ENCODE data around the gene IL17RE.

Gene IL17RE

GRCh38 chr3:9886328-9886727 lies 16.3 kb upstream of the IL17RE start:
- no peaks in the 10 kb centered on the region for H3K9me3 Mint-ChIP-seq
- H3K4me3 Mint-ChIP-seq, result no peak overlapping the region
- no peak overlapping the region for H3K27ac Mint-ChIP-seq
- no peak for DNase-seq
- peaks cover 3% of the 10 kb centered on the region for H3K27me3 Mint-ChIP-seq (ENCODE audit: low read depth, poor library complexity)
- peaks cover 14% of the 10 kb centered on the region for H3K4me1 Mint-ChIP-seq
- H3K36me3 Mint-ChIP-seq (ENCODE audit: low read depth), result no peaks in the 10 kb centered on the region
- TF ChIP-seq CTCF (IDR thresholded peaks at IDR 0.05), result no peak

GRCh38 chr3:9887480-9887879 lies 15.2 kb upstream of the IL17RE start:
- Mint-ChIP-seq H3K4me1 (peaks cover 22% of the 10 kb centered on the region), H3K36me3 (ENCODE audit: low read depth) (peaks cover 9% of the 10 kb centered on the region), H3K4me3 (no peak overlapping the region), H3K9me3 (no peaks in the 10 kb centered on the region), H3K27ac (no peak overlapping the region), H3K27me3 (ENCODE audit: low read depth, poor library complexity) (peaks cover 5% of the 10 kb centered on the region)
- TF ChIP-seq CTCF (IDR thresholded peaks at IDR 0.05), result no peak
- DNase-seq, result no peak

- peaks cover 19% of the 10 kb centered on the region for H3K36me3 Mint-ChIP-seq (ENCODE audit: low read depth)
- TF ChIP-seq CTCF (IDR thresholded peaks at IDR 0.05), result no peak
- H3K27me3 Mint-ChIP-seq (ENCODE audit: low read depth, poor library complexity), result peaks cover 6% of the 10 kb centered on the region
- peaks cover 29% of the 10 kb centered on the region for H3K4me1 Mint-ChIP-seq
- DNase-seq, result no peak
- no peak overlapping the region for H3K27ac Mint-ChIP-seq
- no peak overlapping the region for H3K4me3 Mint-ChIP-seq
- H3K9me3 Mint-ChIP-seq, result no peaks in the 10 kb centered on the region
Observed at GRCh38 chr3:9888540-9888939, 14.1 kb upstream of the IL17RE start.

- peaks cover 6% of the 10 kb centered on the region for H3K27me3 Mint-ChIP-seq (ENCODE audit: low read depth, poor library complexity)
- TF ChIP-seq CTCF (IDR thresholded peaks at IDR 0.05), result no peak
- H3K27ac Mint-ChIP-seq, result no peak overlapping the region
- H3K4me3 Mint-ChIP-seq, result no peak overlapping the region
- H3K9me3 Mint-ChIP-seq, result no peaks in the 10 kb centered on the region
- DNase-seq, result no peak
- H3K36me3 Mint-ChIP-seq (ENCODE audit: low read depth), result peaks cover 27% of the 10 kb centered on the region
- peaks cover 25% of the 10 kb centered on the region for H3K4me1 Mint-ChIP-seq
Observed at GRCh38 chr3:9889405-9889804, 13.2 kb upstream of the IL17RE start.

GRCh38 chr3:9890249-9891071 lies 12.2 kb upstream of the IL17RE start, which contains the start of gene JAGN1:
JAGN1 (plus strand) TSS chr3:9890610; CDS start chr3:9890723, 113 bp downstream.
- DNase-seq, result peak; percentile 93
- no peak for TF ChIP-seq CTCF (IDR thresholded peaks at IDR 0.05)

More at GRCh38 chr3:9890249-9891071, 12.2 kb upstream of the IL17RE start, which contains the start of gene JAGN1:
- Mint-ChIP-seq H3K9me3 (no peaks in the 10 kb centered on the region), H3K4me3 (peak within 1 kb of the TSS; percentile 97), H3K27ac (peak within 1 kb of the TSS; percentile 93), H3K27me3 (ENCODE audit: low read depth, poor library complexity) (peaks cover 6% of the 10 kb centered on the region), H3K4me1 (peaks cover 21% of the 10 kb centered on the region), H3K36me3 (ENCODE audit: low read depth) (peaks cover 33% of the 10 kb centered on the region)

Measured in nephron progenitor cell (in vitro differentiated cells).